ENCODE measurements around the gene AMHR2. TPM values are rescaled to one million over a fixed set of nuclear protein-coding genes. Genes with fewer than 3 reads are reported as not detected.

AMHR2 gene
- total and polyA plus RNA-seq, 2 of the 4 experiments (the other 2 are of a cell fraction) = not detected

DNA sequence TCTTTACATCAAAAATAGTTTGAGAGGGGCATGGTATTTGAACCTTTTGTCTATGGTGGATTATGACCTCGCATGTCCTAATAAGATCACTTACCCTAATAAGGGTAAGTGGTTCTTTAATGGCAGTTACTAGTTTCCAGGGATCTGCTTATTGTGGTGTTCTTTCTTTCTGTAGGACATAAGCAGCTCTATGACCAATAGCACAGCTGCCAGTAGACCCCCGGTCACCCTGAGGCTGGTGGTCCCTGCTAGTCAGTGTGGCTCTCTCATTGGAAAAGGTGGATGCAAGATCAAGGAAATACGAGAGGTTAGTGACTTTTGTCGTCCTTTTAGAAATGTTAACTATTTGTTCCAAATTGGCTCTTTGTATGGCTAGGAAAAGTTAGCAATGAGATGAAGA, 35.4 kb downstream of the AMHR2 start:
- Histone ChIP-seq H4K20me1 (ENCODE audit: insufficient read depth, low read length) (peaks cover 95% of the 10 kb centered on the region), H3K9ac (ENCODE audit: low read depth, low read length) (no peak overlapping the region)
- POLR2A ChIA-PET (ENCODE audit: unreplicated experiment) = no interaction called here

More for the DNA sequence above, 35.4 kb downstream of the AMHR2 start:
- H2BK120ac ChIP-seq (ENCODE audit: low read depth, low read length) = no peak overlapping the region
- no peak overlapping the region for H3K27ac ChIP-seq (ENCODE audit: insufficient read depth, low read length)
- in situ Hi-C loops (cut with MboI; ENCODE audit: low sequenced_read_pairs) = no loop called here
- H3K79me1 ChIP-seq (ENCODE audit: low read depth in 1 of 2, low read length in 2 of 2) = peaks cover 48 to 73% of the 10 kb centered on the region in 2 experiments
- H3K9me3 ChIP-seq (ENCODE audit: control insufficient read depth, insufficient read depth, low read length) = no peaks in the 10 kb centered on the region
- no peaks in the 10 kb centered on the region for H3K27me3 ChIP-seq (ENCODE audit: control insufficient read depth, insufficient read depth, low read length)
- H2AK9ac ChIP-seq (replicated peaks; ENCODE audit: low read depth, low read length, poor library complexity) = no peak overlapping the region
- H2BK5ac ChIP-seq (ENCODE audit: low read depth, low read length, poor library complexity, severe bottlenecking) = no peak overlapping the region
- dilution Hi-C loops (cut with HindIII; ENCODE audit: low sequenced_read_pairs, unreplicated experiment) = no loop called here
- no CpG with 5 or more reads among the region's 4 CpGs for WGBS, 2 experiments (ENCODE audit: extremely low coverage in 2 of 2, insufficient read length in 1 of 2)
- TF ChIP-seq NFE2L2 (IDR thresholded peaks at IDR 0.05; ENCODE audit: low read depth, low read length) (no peak), MXI1 (IDR thresholded peaks at IDR 0.05; ENCODE audit: borderline replicate concordance, low read depth, low read length) (no peak), CHD1 (IDR thresholded peaks at IDR 0.05; ENCODE audit: low read depth, low read length) (no peak), POLR2A (IDR thresholded peaks at IDR 0.05; ENCODE audit: low read depth, low read length) (no peak), RCOR1 (IDR thresholded peaks at IDR 0.05; ENCODE audit: insufficient replicate concordance, low read length) (no peak), MAZ (IDR thresholded peaks at IDR 0.05; ENCODE audit: borderline replicate concordance, low read depth, low read length) (no peak), RFX5 (IDR thresholded peaks at IDR 0.05; ENCODE audit: low read depth, low read length) (no peak), FOS (IDR thresholded peaks at IDR 0.05; ENCODE audit: low read depth, low read length) (no peak), CEBPB (IDR thresholded peaks at IDR 0.05; ENCODE audit: low read depth, low read length) (no peak), BHLHE40 (IDR thresholded peaks at IDR 0.05; ENCODE audit: low read depth, low read length) (no peak), RAD21 (IDR thresholded peaks at IDR 0.05; ENCODE audit: low read length) (no peak), MAFK (IDR thresholded peaks at IDR 0.05; ENCODE audit: low read depth, low read length) (no peak), SMC3 (IDR thresholded peaks at IDR 0.05; ENCODE audit: low read depth, low read length) (no peak)
- TF ChIP-seq, protein P1, sequence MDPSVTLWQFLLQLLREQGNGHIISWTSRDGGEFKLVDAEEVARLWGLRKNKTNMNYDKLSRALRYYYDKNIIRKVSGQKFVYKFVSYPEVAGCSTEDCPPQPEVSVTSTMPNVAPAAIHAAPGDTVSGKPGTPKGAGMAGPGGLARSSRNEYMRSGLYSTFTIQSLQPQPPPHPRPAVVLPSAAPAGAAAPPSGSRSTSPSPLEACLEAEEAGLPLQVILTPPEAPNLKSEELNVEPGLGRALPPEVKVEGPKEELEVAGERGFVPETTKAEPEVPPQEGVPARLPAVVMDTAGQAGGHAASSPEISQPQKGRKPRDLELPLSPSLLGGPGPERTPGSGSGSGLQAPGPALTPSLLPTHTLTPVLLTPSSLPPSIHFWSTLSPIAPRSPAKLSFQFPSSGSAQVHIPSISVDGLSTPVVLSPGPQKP (IDR thresholded peaks at IDR 0.05; ENCODE audit: borderline replicate concordance, low read depth, low read length) = no peak
- TF ChIP-seq, protein P2, sequence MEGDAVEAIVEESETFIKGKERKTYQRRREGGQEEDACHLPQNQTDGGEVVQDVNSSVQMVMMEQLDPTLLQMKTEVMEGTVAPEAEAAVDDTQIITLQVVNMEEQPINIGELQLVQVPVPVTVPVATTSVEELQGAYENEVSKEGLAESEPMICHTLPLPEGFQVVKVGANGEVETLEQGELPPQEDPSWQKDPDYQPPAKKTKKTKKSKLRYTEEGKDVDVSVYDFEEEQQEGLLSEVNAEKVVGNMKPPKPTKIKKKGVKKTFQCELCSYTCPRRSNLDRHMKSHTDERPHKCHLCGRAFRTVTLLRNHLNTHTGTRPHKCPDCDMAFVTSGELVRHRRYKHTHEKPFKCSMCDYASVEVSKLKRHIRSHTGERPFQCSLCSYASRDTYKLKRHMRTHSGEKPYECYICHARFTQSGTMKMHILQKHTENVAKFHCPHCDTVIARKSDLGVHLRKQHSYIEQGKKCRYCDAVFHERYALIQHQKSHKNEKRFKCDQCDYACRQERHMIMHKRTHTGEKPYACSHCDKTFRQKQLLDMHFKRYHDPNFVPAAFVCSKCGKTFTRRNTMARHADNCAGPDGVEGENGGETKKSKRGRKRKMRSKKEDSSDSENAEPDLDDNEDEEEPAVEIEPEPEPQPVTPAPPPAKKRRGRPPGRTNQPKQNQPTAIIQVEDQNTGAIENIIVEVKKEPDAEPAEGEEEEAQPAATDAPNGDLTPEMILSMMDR (conservative IDR thresholded peaks at IDR 0.05; ENCODE audit: low read depth, low read length) = no peak
- TF ChIP-seq, protein P3, sequence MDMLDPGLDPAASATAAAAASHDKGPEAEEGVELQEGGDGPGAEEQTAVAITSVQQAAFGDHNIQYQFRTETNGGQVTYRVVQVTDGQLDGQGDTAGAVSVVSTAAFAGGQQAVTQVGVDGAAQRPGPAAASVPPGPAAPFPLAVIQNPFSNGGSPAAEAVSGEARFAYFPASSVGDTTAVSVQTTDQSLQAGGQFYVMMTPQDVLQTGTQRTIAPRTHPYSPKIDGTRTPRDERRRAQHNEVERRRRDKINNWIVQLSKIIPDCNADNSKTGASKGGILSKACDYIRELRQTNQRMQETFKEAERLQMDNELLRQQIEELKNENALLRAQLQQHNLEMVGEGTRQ (IDR thresholded peaks at IDR 0.05; ENCODE audit: low read depth, low read length) = no peak
- BruUV-seq (replicated peaks) = no TSS peak
- H2BK20ac ChIP-seq (ENCODE audit: low read depth, low read length) = no peak overlapping the region
- peaks cover 77% of the 10 kb centered on the region for H3K36me3 ChIP-seq (ENCODE audit: control insufficient read depth, insufficient read depth, low read length)
- no peak overlapping the region for H3K4me3 ChIP-seq (ENCODE audit: insufficient read depth, low read depth, low read length)
- no peak overlapping the region for H2AFZ ChIP-seq (replicated peaks; ENCODE audit: low read length, poor library complexity)
- peaks cover 9% of the 10 kb centered on the region for H3K4me1 ChIP-seq (ENCODE audit: control insufficient read depth, insufficient read depth, low read length)
- ATAC-seq (ENCODE audit: low read depth) (no peak), DNase-seq (no peak)
- no peak overlapping the region for H4K5ac ChIP-seq (ENCODE audit: low read depth, low read length)
- no peaks in the 10 kb centered on the region for H3K9me1 ChIP-seq (ENCODE audit: insufficient read depth, low read length)
- H2AK5ac ChIP-seq (ENCODE audit: low read depth, low read length) = no peak overlapping the region
- no peak overlapping the region for H4K91ac ChIP-seq (ENCODE audit: insufficient read depth, low read depth, low read length)
- no peak overlapping the region for H3K4ac ChIP-seq (ENCODE audit: low read depth, low read length)
- CTCF ChIA-PET = no interaction called here
- H3K4me2 ChIP-seq (ENCODE audit: low read depth, low read length) = no peak overlapping the region
- H4K8ac ChIP-seq (ENCODE audit: low read depth in 2 of 2, low read length in 2 of 2) = no peak overlapping the region
- H3K14ac ChIP-seq (replicated peaks; ENCODE audit: low read depth, low read length) = no peak overlapping the region
- no peak overlapping the region for H3K18ac ChIP-seq (ENCODE audit: low read depth, low read length)
- no peak overlapping the region for H3K56ac ChIP-seq (ENCODE audit: extremely low read depth, insufficient read depth, low read length)
- H2BK15ac ChIP-seq (ENCODE audit: low read depth, low read length) = no peak overlapping the region
- H3K23ac ChIP-seq (ENCODE audit: low read depth, low read length) = no peak overlapping the region
- intact Hi-C loops (cut with micrococcal nuclease) = no loop called here

All from IMR-90 (cell line).